ENCODE measurements around the gene DOK1.

The DOK1 gene

GRCh38 chr2:74531666-74532065, 22.9 kb upstream of the DOK1 start:
- TF ChIP-seq, protein P1, sequence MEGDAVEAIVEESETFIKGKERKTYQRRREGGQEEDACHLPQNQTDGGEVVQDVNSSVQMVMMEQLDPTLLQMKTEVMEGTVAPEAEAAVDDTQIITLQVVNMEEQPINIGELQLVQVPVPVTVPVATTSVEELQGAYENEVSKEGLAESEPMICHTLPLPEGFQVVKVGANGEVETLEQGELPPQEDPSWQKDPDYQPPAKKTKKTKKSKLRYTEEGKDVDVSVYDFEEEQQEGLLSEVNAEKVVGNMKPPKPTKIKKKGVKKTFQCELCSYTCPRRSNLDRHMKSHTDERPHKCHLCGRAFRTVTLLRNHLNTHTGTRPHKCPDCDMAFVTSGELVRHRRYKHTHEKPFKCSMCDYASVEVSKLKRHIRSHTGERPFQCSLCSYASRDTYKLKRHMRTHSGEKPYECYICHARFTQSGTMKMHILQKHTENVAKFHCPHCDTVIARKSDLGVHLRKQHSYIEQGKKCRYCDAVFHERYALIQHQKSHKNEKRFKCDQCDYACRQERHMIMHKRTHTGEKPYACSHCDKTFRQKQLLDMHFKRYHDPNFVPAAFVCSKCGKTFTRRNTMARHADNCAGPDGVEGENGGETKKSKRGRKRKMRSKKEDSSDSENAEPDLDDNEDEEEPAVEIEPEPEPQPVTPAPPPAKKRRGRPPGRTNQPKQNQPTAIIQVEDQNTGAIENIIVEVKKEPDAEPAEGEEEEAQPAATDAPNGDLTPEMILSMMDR (IDR thresholded peaks at IDR 0.05; ENCODE audit: extremely low read depth, insufficient read depth, missing control alignments): no peak
- in situ Hi-C loops (cut with MboI; ENCODE audit: low pct_unique_long_range_greater_than_20kb, low sequenced_read_pairs, unreplicated experiment): no loop called here
- no peak for DNase-seq (ENCODE audit: low spot score)

DNA sequence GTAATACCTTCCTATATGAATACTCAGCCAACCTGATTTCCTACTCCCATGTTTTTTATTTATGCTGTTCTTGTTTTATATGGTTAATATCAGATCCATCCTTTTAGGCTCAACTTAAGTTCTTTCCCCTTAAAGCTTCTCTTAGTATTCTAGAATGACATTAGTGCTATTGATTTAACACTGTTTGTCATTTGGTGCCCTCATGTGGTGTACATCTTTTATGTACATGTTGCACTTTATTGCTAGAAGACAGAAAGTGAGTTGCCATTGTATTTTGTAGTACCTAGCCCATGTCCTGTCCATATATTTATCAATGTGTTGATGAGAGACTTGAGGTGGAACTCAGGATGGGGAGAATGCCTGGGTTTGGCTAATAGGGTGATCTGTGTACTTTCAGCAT, 22.3 kb upstream of the DOK1 start:
- peak; percentile 62 for DNase-seq (ENCODE audit: low spot score)
- TF ChIP-seq, protein P1 (IDR thresholded peaks at IDR 0.05; ENCODE audit: extremely low read depth, insufficient read depth, missing control alignments): peak; percentile 45
- in situ Hi-C loops (cut with MboI; ENCODE audit: low pct_unique_long_range_greater_than_20kb, low sequenced_read_pairs, unreplicated experiment): no loop called here

GRCh38 chr2:74533464-74533863, 21.1 kb upstream of the DOK1 start:
- in situ Hi-C loops (cut with MboI; ENCODE audit: low pct_unique_long_range_greater_than_20kb, low sequenced_read_pairs, unreplicated experiment): no loop called here
- TF ChIP-seq, protein P1 (IDR thresholded peaks at IDR 0.05; ENCODE audit: extremely low read depth, insufficient read depth, missing control alignments): no peak
- DNase-seq (ENCODE audit: low spot score): no peak

- in situ Hi-C loops (cut with MboI; ENCODE audit: low pct_unique_long_range_greater_than_20kb, low sequenced_read_pairs, unreplicated experiment): no loop called here
- TF ChIP-seq, protein P1 (IDR thresholded peaks at IDR 0.05; ENCODE audit: extremely low read depth, insufficient read depth, missing control alignments): no peak
- DNase-seq (ENCODE audit: low spot score): no peak
Measured at GRCh38 chr2:74534411-74534810, 20.1 kb upstream of the DOK1 start.

DNA sequence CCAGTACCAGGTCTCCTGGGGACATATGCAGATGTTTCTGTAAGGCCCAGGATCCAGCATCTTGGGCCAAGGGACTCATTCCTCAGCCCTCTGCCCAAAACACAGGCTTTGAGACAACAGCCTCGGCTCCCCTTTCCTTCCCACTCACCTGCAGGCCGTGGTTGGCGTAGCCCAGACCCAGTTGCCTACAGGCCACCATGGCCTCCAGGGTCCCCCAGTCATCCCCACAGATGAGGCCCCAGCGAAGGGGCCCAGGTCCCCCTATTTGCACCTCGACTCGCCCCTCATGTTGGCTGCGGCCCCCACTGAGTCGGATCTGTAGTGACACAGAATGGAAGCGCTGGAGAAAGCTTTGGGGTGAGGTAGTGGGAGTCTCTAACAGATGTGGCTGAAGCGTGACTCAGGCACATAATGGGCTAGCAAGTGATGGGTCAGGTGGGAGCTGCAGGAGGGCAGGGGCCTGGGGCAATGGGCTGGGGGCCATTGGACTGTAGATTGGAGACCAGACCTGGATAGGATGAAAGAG, 19.0 kb upstream of the DOK1 start:
- TF ChIP-seq, protein P1 (IDR thresholded peaks at IDR 0.05; ENCODE audit: extremely low read depth, insufficient read depth, missing control alignments): no peak
- no peak for DNase-seq (ENCODE audit: low spot score)
- in situ Hi-C loops (cut with MboI; ENCODE audit: low pct_unique_long_range_greater_than_20kb, low sequenced_read_pairs, unreplicated experiment): no loop called here

- in situ Hi-C loops (cut with MboI; ENCODE audit: low pct_unique_long_range_greater_than_20kb, low sequenced_read_pairs, unreplicated experiment): no loop called here
- no peak for DNase-seq (ENCODE audit: low spot score)
Measured at GRCh38 chr2:74536166-74536950, 18.2 kb upstream of the DOK1 start.

More at GRCh38 chr2:74536166-74536950, 18.2 kb upstream of the DOK1 start:
- TF ChIP-seq, protein P1 (IDR thresholded peaks at IDR 0.05; ENCODE audit: extremely low read depth, insufficient read depth, missing control alignments): no peak
